Activated T-cell treated with anti-CD3 and anti-CD28 coated beads, Interleukin-2, amount 50 U/mL, for 48 hours (primary cell): Measurements from ENCODE around the gene TMEM45B.
A peak's percentile ranks its signal among the peaks of the same experiment; 100 is the strongest.
"Not testable (repeated sequence)": the region's sequence is repeated elsewhere in the genome, so short reads cannot be mapped to it uniquely, and the experiment has no call there.

ENCODE experiments used
- DNase-seq, 2 experiments: peaks; one replicate each; pipeline ENCODE4 v3.0.0-alpha.2; 2020

TMEM45B gene

GRCh38 chr11:129853518-129854231 lies 38.0 kb downstream of the TMEM45B start:
- peak; percentile 32 to 44 for DNase-seq

GRCh38 chr11:129854232-129854805 lies 38.7 kb downstream of the TMEM45B start:
- DNase-seq: no peak

- no peak for DNase-seq
Observed at GRCh38 chr11:129855086-129855485, 39.4 kb downstream of the TMEM45B start.

GRCh38 chr11:129856036-129856435 lies 40.4 kb downstream of the TMEM45B start:
- no peak for DNase-seq

- DNase-seq: no peak
Observed at GRCh38 chr11:129861702-129862522, 46.3 kb downstream of the TMEM45B start.

GRCh38 chr11:129864811-129865210 lies 49.2 kb downstream of the TMEM45B start:
- no peak for DNase-seq

- no peak for DNase-seq
Observed at GRCh38 chr11:129865701-129866100, 50.1 kb downstream of the TMEM45B start.

GRCh38 chr11:129866311-129866710 lies 50.7 kb downstream of the TMEM45B start:
- DNase-seq: no peak

- DNase-seq: not testable (repeated sequence)
Observed at GRCh38 chr11:129868626-129869025, 53.0 kb downstream of the TMEM45B start.

GRCh38 chr11:129871914-129872313 lies 56.3 kb downstream of the TMEM45B start:
- no peak for DNase-seq

- no peak for DNase-seq
Observed at GRCh38 chr11:129880311-129880710, 64.7 kb downstream of the TMEM45B start.

GRCh38 chr11:129881570-129882170 lies 66.0 kb downstream of the TMEM45B start:
- peak; percentile 66 for DNase-seq

- no peak for DNase-seq
Observed at GRCh38 chr11:129884581-129884980, 68.9 kb downstream of the TMEM45B start.

GRCh38 chr11:129885381-129885780 lies 69.7 kb downstream of the TMEM45B start:
- no peak for DNase-seq

GRCh38 chr11:129888451-129888850 lies 72.8 kb downstream of the TMEM45B start:
- DNase-seq: no peak

- DNase-seq: peak; percentile 24 to 54
Observed at GRCh38 chr11:129894278-129895125, 78.9 kb downstream of the TMEM45B start.

- peak; percentile 94 to 95 for DNase-seq
Observed at GRCh38 chr11:129895126-129896041, 79.7 kb downstream of the TMEM45B start, which contains the start of gene NFRKB. TSS of gene NFRKB (minus strand) at chr11:129895578. CDS start at chr11:129892849, 2,729 bp downstream.

GRCh38 chr11:129896062-129896461 lies 80.4 kb downstream of the TMEM45B start:
- no peak for DNase-seq

- no peak for DNase-seq
Observed at GRCh38 chr11:129905402-129905801, 89.8 kb downstream of the TMEM45B start.
